Loucy (cell line): ENCODE results near the gene WBP1L.

Source experiments
- EZH2phosphoT487 ChIP-seq: fragments of 200-600 bp; IDR thresholded peaks from 2 replicates; pipeline ENCODE4 v1.6.1; 2018; ENCODE audit warnings: antibody characterized with exemption, mild to moderate bottlenecking, moderate library complexity, borderline replicate concordance
- TF ChIP-seq, protein P1 (sequence below): fragments of 200-600 bp; sonication (generic); conservative IDR thresholded peaks from 2 replicates; pipeline ENCODE4 v1.5.1; 2014; ENCODE audit warnings: mild to moderate bottlenecking, antibody characterized with exemption, low read length

DNA sequence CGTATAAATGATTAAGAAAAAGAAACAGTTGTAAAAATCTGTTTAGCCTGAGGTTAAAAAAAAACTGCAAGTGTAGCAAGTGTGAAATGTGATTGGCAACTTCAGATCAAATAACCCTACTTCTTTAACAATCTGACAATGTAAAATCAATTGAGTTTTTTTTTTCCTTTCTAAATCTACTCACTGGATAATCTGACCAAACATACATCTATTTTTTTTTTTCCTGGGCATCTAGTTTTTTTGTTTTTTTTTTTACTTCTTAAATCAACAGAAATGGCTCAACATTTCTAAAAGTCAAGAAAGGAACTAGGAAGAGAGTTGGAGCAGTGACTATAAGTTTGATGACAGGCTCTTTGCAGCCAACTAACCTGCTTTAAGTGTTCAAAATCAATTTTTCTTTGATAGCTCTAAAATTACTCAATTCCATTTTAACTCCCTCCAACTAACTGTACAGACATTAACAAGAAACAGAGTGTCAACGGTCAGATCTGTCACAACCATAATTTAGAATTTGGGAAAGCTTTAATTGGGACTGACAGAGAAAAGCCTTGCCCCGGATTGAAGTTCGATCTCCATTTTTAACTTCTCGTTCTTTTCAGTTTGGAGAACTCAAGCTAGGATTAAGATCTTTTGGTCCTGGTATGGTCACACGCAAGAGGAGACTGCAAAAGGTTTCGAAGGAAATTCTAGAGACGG is 30.8 kb upstream of the WBP1L start:
- TF ChIP-seq, protein P1, sequence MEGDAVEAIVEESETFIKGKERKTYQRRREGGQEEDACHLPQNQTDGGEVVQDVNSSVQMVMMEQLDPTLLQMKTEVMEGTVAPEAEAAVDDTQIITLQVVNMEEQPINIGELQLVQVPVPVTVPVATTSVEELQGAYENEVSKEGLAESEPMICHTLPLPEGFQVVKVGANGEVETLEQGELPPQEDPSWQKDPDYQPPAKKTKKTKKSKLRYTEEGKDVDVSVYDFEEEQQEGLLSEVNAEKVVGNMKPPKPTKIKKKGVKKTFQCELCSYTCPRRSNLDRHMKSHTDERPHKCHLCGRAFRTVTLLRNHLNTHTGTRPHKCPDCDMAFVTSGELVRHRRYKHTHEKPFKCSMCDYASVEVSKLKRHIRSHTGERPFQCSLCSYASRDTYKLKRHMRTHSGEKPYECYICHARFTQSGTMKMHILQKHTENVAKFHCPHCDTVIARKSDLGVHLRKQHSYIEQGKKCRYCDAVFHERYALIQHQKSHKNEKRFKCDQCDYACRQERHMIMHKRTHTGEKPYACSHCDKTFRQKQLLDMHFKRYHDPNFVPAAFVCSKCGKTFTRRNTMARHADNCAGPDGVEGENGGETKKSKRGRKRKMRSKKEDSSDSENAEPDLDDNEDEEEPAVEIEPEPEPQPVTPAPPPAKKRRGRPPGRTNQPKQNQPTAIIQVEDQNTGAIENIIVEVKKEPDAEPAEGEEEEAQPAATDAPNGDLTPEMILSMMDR = no peak
- TF ChIP-seq EZH2phosphoT487 = no peak
